Activated naive CD8-positive, alpha-beta T cell treated with anti-CD3 and anti-CD28 coated beads, Interleukin-2, amount 50 U/mL, for 16 hours (primary cell): Measurements from ENCODE around the gene TMEM231.
"Not testable (repeated sequence)": the region's sequence is repeated elsewhere in the genome, so short reads cannot be mapped to it uniquely, and the experiment has no call there.

Experiments used
- DNase-seq: peaks from one replicate; pipeline ENCODE4 v3.0.0-alpha.2; 2020; ENCODE audit warnings: low read depth, low spot score

Gene TMEM231, protein sequence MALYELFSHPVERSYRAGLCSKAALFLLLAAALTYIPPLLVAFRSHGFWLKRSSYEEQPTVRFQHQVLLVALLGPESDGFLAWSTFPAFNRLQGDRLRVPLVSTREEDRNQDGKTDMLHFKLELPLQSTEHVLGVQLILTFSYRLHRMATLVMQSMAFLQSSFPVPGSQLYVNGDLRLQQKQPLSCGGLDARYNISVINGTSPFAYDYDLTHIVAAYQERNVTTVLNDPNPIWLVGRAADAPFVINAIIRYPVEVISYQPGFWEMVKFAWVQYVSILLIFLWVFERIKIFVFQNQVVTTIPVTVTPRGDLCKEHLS

DNA sequence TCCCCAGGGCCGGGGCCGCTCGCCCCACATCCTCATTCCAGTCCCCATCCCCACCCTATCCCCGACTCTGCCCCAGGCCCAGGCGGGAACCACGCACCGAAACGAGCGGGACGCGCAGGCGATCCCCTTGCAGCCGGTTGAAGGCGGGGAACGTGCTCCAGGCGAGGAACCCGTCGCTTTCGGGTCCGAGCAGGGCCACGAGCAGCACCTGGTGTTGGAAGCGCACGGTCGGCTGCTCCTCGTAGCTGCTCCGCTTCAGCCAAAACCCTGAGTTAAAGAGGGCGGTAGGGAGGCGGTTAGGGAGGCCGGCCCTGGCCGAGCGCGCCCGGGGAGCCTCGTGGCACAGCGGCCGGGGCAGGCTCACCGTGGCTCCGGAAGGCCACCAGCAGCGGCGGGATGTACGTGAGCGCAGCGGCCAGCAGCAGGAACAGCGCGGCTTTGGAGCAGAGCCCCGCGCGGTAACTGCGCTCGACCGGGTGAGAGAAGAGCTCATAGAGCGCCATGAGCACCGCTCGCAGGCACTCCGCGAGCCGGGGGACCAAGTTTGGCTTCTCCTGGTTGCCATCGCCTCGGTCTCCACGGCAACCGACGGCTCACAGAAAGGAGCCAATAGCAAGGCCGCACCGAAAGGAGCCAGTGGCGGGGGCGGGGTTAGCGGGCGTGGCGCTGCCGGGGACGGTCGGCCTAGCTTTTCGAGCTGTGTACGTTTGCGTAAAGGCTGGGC lies at the start of gene TMEM231:
Gene TMEM231, minus strand, starts transcription at position 546 of the 724 bp plus-strand sequence. Its CDS starts 43 bp downstream, at position 503.
- DNase-seq: peak; percentile 95

DNA sequence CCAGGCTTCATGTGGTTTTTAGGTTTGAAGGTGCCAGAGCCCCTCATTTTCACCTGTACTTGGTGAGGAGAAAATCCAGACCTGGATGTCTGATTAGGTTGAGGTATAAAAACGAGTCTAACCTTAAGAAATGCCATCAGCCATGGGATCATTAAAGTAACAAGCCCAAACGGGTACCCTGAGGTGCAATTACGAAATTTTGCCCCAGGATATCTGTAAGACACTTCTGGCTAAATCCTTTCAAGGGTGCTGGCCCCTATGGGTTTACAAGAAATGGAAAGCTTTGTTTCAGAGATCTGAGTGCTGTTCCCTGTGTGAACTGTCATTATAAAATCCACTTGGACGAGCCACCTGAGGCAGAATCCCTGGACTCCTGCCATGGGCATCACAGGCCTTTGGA lies 47.2 kb upstream of the TMEM231 start:
- no peak for DNase-seq

DNA sequence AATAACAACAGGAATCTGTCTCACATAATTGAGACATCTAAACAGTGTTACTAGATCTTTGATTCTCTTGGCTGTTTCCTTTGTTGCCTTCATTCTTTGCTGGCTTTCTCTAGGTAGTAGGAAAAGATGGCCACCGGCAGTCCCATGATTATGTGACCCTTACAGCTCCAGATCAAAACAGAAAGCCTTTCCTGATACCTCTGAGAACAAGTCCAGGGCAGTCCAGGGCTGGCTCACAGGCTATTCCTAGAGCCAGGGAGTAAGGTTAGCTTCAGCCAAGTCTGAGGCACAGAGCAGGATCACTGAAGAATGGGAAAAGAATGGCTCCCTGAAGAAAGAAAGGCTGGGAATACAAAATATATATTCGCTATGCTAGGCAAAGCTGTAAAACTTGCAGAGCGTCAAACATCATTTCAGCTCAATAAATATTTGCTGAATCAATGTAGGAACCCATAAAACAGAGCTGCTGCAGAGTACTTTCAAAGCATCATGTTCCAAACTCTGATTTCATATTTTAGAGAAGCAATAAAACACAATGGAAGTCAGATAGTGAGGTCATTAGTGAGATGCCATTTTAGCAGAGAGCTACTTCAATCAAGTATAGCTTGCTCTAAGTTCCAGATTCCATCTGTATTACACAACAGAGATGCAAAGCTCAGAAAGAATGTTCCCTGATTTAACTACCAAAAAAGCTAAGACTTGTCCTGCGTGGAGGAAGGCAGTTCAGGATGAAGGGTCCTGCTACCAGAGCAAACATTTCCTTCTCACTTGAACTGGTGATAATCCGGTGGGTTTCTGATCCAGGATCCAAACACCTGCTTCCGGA lies 43.6 kb upstream of the TMEM231 start:
- DNase-seq: no peak

DNA sequence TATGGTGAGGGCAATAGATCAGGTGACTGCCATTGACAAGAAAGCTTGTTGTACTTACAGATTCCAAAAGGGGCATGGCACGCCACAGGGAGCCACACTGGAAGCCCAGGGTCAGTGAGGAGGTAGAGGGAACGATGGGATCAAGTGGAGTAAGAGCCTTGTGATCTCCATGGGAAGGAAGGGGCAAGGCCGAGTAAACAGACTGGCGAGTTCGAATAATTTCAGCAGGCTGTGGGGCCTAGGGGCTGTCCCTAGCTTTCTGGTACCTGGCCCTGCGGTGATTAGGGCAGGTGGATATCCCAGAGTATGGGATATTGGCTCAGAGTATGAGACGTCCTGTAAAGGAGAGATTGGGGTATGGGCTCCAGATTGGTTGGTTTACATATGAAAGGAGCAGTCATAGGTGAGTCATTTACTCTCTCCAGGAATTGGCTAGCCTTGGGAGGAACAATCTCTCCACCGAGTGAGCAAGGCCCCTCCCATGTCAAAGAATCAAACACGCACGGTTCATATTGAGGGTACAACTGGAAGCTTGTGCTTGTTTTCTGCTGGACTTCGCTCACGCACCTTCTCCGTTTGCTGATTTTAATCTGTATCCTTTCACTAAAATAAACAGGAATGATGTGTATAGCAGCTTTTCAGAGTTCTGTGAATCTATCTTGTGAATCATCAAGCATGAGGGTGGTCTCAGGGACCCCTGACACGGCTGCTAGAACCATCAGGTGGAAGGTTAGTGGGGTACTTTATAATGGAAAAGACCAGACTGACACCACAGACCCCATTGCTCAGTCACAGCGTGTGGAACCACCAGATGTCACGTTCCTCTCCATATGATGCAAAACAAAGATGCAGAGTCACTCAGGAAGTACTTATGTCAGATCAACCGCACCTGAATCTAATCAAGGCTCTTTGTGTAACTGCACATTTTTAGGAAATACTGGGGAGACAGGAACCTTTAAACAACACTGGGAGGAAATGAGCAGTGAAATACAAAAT lies 38.1 kb upstream of the TMEM231 start:
- DNase-seq: no peak

DNA sequence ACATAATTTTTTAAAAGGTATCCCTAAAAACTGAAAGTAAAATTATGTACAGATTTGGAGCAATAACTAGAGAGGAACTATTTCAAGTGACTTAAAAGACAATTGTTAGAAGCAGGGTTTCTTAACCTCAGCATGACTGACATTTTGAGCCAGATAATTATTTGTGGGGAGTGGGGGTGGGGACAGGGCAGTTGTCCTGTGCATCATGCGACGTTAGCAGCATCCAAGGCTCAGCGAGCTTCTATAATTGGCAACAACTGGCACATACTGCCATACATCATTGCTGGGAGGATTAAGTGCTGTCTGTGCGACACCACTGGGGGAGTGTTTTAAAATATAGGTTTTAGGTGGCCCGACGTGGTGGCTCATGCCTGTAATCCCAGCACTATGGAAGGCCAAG lies 37.3 kb upstream of the TMEM231 start:
- no peak for DNase-seq

DNA sequence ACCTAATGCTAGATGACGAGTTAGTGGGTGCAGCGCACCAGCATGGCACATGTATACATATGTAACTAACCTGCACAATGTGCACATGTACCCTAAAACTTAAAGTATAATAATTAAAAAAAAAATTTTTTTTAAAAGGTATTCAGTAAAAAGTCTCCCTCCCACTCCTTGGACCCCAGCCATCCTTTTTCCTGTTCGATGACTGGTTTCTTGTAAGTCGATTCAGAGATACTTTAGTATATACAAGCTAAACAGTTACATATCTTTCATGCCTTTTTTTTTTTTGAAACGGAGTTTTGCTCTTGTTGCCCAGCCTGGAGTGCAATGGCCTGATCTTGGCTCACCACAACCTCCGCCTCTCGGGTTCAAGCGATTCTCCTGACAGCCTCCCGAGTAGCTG lies 35.9 kb upstream of the TMEM231 start:
- DNase-seq: not testable (repeated sequence)

DNA sequence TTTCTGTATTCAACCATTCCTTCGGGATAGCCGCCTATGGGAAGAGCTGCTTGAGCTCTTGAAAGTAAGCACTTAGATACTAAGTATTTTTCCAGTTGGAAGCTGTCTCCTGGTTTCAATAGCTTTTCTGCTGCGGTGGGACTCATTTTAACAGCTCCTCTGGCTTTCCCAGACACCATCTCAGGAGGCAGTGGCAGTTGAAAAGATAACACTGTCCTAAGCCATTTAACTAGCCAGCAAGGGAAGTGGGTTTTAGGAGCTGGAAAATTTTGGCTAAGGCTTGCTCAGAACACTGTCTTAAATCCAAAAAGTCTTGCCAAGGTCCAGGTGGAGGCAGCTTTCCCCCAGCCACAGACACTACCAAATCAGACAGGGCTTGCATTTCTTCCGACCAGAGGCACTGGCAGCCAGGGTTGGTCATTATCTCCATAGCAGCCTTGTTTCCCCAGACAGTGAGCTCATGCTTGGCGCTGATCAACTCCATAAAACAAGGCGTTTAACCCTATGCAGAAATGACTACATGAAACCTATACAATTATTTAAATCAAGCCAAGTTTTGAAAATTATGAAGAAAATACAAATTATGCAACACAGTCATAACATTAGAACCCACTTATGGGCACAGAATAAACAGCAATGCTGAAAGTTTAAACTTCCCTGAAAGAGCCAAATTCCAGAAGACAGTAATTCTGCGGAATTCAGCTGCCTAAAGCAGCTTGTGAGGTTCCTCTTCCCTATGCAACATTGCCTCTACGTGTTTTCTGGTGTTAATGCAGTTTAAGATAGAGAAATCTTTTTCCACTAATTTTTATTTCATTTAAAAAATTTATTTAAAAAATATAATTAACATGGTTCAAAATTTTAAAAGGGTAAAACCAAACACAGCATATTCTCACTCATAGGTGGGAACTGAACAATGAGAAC lies 35.1 kb upstream of the TMEM231 start:
- DNase-seq: no peak

DNA sequence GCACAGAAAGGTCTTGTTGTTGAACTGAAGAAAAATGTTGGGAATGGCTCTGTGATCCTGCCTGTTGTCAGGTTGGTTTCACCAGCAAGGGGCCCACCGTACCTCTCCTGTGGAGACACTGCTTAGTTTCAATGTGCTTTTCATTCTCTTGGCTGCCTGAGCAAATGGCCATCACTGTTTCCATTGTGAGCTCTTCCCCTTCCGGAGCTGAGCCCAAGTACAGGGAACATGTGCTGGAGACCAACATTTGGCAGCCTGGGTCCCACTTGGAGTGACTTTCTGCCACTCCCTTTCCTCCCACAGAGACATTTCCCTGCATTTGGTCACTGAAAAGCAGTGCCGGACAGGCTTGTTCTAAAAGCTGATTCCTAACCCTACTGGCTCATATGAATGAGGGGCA lies 33.3 kb upstream of the TMEM231 start:
- DNase-seq: no peak

DNA sequence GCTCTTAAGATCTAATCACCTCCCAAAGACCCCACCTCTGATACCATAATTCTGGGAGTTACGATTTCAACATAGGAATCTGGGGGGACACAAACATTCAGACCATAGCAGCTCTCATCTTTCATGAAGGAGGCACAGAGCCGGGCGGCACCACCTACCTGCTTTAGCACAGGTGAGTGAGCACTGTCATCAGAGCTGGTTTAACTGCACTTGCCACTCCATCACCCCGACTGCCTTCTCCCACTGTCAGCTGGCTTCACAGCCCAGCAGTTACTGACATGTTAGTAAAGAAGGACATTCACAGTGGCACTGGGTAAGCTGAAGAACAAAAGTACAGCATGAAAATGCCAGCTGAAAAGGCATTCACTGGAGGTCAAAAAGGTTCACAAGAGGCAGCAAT lies 32.7 kb upstream of the TMEM231 start:
- DNase-seq: no peak

DNA sequence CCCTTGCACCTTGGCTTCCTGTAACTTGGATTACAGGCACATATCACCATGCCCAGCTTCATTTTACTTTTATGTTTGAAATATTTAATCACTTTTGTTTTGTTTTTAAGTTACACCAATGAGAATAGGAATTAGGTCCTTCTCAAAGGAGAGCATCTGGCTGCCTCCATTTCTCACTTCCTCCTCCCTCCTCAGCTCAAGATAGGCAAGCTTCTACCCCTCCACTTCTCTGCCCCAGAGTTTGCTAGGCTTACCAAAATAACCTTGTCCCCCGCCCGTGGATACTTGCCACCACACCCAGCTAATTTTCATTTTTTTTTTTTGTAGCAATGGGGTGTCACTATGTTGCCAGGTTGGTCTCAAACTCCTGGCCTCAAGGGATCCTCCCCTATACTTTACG lies 28.1 kb upstream of the TMEM231 start:
- DNase-seq: no peak

DNA sequence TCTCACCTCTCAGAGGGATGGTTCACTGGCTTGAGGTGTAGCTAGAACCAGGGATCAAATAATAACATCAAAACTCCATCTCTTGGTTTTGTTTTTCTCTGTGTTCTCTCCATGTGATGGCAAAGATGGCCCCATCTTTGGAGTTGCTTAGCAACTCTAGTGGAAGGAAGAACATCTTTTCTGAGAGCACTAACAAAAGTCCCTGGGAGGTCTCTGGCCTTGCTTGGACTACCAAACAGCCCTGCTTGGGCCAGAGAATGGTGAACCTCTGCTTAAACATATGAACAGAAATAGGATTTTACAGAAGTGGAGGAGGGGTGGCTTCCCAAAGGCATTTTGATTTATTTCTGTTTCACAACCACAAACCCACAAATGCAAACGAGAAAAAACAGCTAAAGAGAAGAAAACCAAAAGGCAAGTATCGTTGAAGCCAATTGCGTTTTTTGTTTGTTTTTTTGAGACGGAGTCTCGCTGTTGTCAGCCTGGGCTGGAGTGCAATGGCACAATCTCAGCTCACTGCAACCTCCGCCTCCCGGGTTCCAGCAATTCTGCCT lies 23.3 kb upstream of the TMEM231 start:
- DNase-seq: no peak

DNA sequence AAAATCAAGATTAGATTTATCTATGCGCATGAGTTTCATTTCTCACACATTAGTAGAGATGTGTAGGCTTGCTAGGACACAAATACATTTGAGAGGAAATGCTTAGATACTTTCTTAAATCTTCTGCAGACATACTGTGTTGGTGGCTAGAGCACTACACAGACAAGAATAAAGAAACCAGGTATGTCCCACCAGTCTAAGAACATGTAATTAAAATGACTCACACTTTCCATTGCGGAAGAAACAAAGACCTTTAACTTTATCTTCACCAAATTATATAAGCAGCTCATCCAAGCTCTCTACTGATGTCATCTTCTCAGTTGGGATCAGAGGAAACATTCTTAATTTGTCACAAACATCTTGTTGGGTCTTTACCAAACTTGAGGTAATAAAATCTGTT lies 22.7 kb upstream of the TMEM231 start:
- DNase-seq: no peak

DNA sequence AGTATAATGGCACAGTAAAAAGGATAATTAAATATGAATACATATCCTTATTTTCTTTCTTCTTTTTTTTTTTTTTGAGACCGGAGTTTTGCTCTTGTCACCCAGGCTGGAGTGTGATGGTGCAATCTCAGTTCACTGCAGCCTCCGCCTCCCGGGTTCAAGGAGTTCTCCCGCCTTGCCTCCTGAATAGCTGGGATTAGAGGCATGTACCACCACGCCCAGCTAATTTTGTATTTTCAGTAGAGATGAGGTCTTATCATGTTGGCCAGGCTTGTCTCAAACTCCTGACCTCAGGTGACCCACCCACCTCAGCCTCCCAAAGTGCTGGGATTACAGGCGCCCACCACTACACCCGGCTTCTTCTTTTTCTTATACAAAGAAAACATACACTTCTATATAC lies 22.2 kb upstream of the TMEM231 start:
- DNase-seq: no peak

DNA sequence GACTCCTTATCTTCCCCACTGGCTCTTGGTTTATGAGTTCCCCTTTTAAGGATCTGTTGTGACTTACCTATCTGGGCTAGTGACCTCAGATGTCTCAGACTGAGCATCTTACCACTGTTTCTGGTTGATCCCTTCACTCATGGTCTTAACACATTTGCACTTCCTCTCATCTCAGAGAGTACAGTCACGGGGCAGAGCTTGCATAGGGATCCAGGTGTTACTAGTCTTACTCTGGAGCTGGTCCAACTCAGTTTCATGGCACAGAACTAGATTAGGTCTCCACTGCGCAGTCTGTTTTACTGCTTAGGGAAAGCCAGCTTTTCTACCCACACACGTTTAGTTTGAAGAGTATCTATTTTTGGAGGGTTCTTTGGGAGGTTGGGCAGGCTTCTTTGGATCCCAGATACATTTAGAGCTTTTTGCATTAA lies 20.3 kb upstream of the TMEM231 start:
- no peak for DNase-seq

DNA sequence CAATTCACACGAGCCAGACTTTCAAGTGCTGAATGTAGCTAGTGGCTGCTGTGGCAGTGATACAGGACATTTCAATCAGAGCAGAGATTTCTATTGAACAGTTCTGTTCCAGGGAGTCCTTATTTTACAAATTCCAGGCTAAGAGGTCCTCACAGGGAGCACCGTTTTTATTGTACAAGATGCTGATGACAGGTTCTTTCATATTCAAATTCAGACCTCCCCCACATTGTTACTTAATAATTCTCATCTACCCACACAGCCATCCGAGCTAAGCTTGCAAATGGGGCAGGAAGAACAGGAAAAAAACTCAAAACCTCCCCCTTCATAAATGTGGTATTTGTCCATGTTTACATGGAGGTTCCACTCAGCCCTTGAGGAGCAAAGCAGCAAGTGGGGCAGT lies 19.9 kb upstream of the TMEM231 start:
- DNase-seq: no peak

DNA sequence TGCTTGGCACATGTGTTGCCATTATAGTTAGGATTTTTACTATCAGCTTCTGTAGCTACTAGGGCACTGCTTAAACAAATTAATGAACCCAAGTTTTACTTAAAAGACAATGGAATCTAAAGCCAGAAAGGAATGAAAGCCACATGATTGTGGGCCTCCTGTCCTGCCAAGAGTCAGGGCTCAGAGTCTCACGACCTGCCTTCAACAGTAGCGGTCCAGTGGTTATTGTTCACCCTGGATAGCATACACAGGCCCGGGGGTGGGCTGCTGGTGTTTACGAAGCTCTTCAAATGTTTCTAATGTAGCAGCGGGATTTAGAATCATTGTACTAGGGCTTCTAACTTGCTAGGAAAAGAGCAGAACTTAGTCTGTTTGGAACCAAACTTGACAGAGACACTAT lies 17.9 kb upstream of the TMEM231 start:
- no peak for DNase-seq

DNA sequence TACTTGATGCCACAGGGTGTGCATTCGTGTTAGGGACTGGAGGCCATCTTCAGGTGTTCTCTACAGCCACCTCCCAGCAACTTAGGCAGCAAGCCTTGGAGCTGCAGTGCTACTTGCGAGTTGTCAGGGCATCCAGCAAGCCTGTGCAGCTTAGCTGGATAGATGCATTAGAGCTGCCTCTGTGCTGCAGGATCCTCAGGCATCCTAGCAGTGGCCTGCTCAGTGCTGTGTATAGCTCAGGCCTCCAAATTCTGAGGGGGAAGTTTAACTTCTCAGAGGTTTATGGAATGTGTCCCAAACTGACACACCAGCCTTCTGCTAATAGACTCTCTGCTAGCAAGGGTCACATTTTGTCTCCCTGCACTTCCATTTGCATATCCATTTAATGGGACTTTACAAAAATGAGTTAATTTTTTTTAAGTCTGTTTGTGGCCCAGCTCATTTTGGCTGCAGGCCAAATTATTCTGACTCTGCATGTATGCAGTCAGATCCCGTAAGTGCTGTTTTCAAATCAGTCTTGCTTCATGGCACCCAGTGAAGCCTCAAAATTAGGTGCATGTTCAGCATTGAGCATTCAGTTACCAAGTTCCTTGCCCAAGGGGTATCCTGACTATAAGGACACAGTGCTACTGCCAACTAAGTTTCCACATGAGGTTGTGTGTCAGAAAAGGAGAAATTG lies 17.0 kb upstream of the TMEM231 start:
- no peak for DNase-seq

DNA sequence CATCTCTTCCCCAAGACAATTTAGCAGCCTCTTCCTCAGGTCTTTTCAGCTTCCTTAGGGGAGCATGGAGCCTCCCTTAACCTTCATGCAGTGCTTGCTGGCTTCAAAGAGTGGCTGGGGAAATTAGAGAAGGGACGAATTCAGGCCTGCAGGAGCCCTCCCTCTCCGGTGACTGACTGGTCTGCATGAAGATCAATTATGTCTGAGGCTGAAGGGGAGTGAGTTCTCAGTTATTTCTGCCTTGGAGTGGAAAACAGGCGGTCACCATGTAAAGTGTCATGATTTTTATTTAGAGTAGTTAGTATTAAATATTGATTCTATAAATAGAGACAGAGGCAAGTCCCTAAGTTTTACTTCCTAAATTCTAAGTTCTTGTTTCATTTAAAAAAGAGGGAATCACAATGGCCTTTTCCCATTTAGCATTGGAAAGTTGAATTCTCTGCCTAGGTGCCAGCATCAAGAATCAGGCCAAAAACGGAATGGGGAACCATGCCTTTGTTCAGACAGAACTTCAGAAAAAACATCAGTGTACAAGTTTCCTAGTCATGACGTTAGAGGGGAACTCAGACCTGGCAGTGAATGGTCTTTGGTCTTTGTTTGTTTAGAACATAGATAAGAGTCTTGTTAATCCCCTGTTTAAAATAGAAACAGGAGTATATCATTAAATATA lies 14.5 kb upstream of the TMEM231 start:
- DNase-seq: no peak

DNA sequence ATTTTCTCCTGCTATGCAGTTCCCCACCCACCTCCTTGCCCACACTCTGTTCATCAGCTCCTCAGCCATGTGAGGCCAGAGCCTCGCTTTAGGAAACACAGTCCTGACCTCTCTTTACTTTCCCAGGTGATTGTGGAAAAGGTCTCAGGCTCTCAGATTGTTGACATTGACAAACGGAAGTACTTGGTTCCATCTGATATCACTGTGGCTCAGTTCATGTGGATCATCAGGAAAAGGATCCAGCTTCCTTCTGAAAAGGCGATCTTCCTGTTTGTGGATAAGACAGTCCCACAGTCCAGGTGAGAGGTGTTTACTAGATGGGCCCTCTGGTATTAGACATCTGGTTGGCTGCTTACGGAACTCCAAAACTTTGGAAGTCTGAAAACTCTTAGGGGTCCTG lies 11.9 kb upstream of the TMEM231 start:
- no peak for DNase-seq
